Measurements from ENCODE around the gene SRP14. TPM values are rescaled to one million over a fixed set of nuclear protein-coding genes. Genes with fewer than 3 reads are reported as not detected.

Gene SRP14
- total RNA-seq, 2 donors from 2014 or later: 146 to 182 TPM

GRCh38 chr15:40055576-40056293 is 16.8 kb upstream of the SRP14 start:
- Mint-ChIP-seq H3K9me3 (no peaks in the 10 kb centered on the region), H3K27ac (peak overlapping the region in 1 of 2 donors; percentile 77), H3K36me3 (peaks cover 0 to 4% of the 10 kb centered on the region in 2 donors)
- ATAC-seq: peak in 1 of 2 donors; percentile 30
- no peak for DNase-seq (ENCODE audit: low spot score in 2 of 2)

GRCh38 chr15:40054855-40055575 is 16.0 kb upstream of the SRP14 start:
- peaks cover 0 to 3% of the 10 kb centered on the region in 2 donors for H3K9me3 Mint-ChIP-seq
- peak overlapping the region; percentile 77 to 87 for H3K27ac Mint-ChIP-seq
- ATAC-seq: peak; percentile 26 to 63
- peaks cover 0 to 8% of the 10 kb centered on the region in 2 donors for H3K36me3 Mint-ChIP-seq
- no peak for DNase-seq (ENCODE audit: low spot score in 2 of 2)

GRCh38 chr15:40054605-40054854 is 15.5 kb upstream of the SRP14 start:
- Mint-ChIP-seq H3K36me3 (peaks cover 0 to 13% of the 10 kb centered on the region in 2 donors), H3K9me3 (peaks cover 0 to 4% of the 10 kb centered on the region in 2 donors), H3K27ac (peak overlapping the region in 1 of 2 donors; percentile 77)
- peak in 1 of 2 donors; percentile 40 for ATAC-seq
- DNase-seq (ENCODE audit: low spot score in 2 of 2): no peak

GRCh38 chr15:40053831-40054604 is 15.0 kb upstream of the SRP14 start:
- H3K27ac Mint-ChIP-seq: no peak overlapping the region
- DNase-seq (ENCODE audit: low spot score in 2 of 2): no peak
- peaks cover 0 to 18% of the 10 kb centered on the region in 2 donors for H3K36me3 Mint-ChIP-seq

GRCh38 chr15:40053079-40053830 is 14.3 kb upstream of the SRP14 start:
- Mint-ChIP-seq H3K36me3 (peaks cover 0 to 19% of the 10 kb centered on the region in 2 donors), H3K27ac (no peak overlapping the region), H3K9me3 (peaks cover 0 to 9% of the 10 kb centered on the region in 2 donors)
- DNase-seq (ENCODE audit: low spot score in 2 of 2) (no peak), ATAC-seq (peak in 1 of 2 donors; percentile 17)

More at GRCh38 chr15:40053831-40054604, 15.0 kb upstream of the SRP14 start:
- ATAC-seq: peak; percentile 35 to 56
- H3K9me3 Mint-ChIP-seq: peaks cover 0 to 9% of the 10 kb centered on the region in 2 donors

GRCh38 chr15:40052604-40053003 is 13.6 kb upstream of the SRP14 start:
- ATAC-seq: no peak
- DNase-seq (ENCODE audit: low spot score in 2 of 2): no peak
- H3K27ac Mint-ChIP-seq: no peak overlapping the region
- H3K36me3 Mint-ChIP-seq: peaks cover 0 to 19% of the 10 kb centered on the region in 2 donors
- H3K9me3 Mint-ChIP-seq: peaks cover 0 to 9% of the 10 kb centered on the region in 2 donors

- H3K36me3 Mint-ChIP-seq: peaks cover 0 to 19% of the 10 kb centered on the region in 2 donors
- ATAC-seq: no peak
- no peak overlapping the region for H3K27ac Mint-ChIP-seq
- DNase-seq (ENCODE audit: low spot score in 2 of 2): no peak
- peaks cover 0 to 9% of the 10 kb centered on the region in 2 donors for H3K9me3 Mint-ChIP-seq
Measured at GRCh38 chr15:40051616-40052415, 12.8 kb upstream of the SRP14 start.

GRCh38 chr15:40050788-40051470 is 11.9 kb upstream of the SRP14 start:
- ATAC-seq (no peak), DNase-seq (ENCODE audit: low spot score in 2 of 2) (no peak)
- H3K9me3 Mint-ChIP-seq: peaks cover 0 to 9% of the 10 kb centered on the region in 2 donors
- H3K36me3 Mint-ChIP-seq: peaks cover 0 to 19% of the 10 kb centered on the region in 2 donors
- no peak overlapping the region for H3K27ac Mint-ChIP-seq

- Mint-ChIP-seq H3K27ac (peak overlapping the region in 1 of 2 donors; percentile 89), H3K9me3 (peaks cover 0 to 9% of the 10 kb centered on the region in 2 donors), H3K36me3 (peaks cover 0 to 15% of the 10 kb centered on the region in 2 donors)
- DNase-seq (ENCODE audit: low spot score in 2 of 2) (no peak), ATAC-seq (no peak)
Measured at GRCh38 chr15:40048926-40049475, 10.0 kb upstream of the SRP14 start.

GRCh38 chr15:40048211-40048792 is 9.3 kb upstream of the SRP14 start:
- DNase-seq (ENCODE audit: low spot score in 2 of 2) (no peak), ATAC-seq (no peak)
- Mint-ChIP-seq H3K36me3 (peaks cover 0 to 15% of the 10 kb centered on the region in 2 donors), H3K27ac (peak overlapping the region; percentile 89 to 96), H3K9me3 (peaks cover 0 to 9% of the 10 kb centered on the region in 2 donors)

GRCh38 chr15:40047415-40048210 is 8.6 kb upstream of the SRP14 start:
- Mint-ChIP-seq H3K9me3 (peaks cover 0 to 9% of the 10 kb centered on the region in 2 donors), H3K27ac (peak overlapping the region; percentile 89 to 96), H3K36me3 (peaks cover 0 to 15% of the 10 kb centered on the region in 2 donors)
- peak; percentile 64 to 89 for DNase-seq (ENCODE audit: low spot score in 2 of 2)
- peak; percentile 77 to 79 for ATAC-seq

GRCh38 chr15:40046721-40047414 is 7.9 kb upstream of the SRP14 start:
- Mint-ChIP-seq H3K36me3 (peaks cover 0 to 15% of the 10 kb centered on the region in 2 donors), H3K9me3 (peaks cover 0 to 9% of the 10 kb centered on the region in 2 donors), H3K27ac (peak overlapping the region; percentile 89 to 96)
- DNase-seq (ENCODE audit: low spot score in 2 of 2) (peak in 1 of 2 donors; percentile 73), ATAC-seq (peak; percentile 49 to 64)

GRCh38 chr15:40045572-40046217 is 6.7 kb upstream of the SRP14 start:
- DNase-seq (ENCODE audit: low spot score in 2 of 2): no peak
- H3K27ac Mint-ChIP-seq: peak overlapping the region in 1 of 2 donors; percentile 56
- ATAC-seq: no peak
- H3K9me3 Mint-ChIP-seq: peaks cover 0 to 9% of the 10 kb centered on the region in 2 donors
- peaks cover 0 to 15% of the 10 kb centered on the region in 2 donors for H3K36me3 Mint-ChIP-seq

Measured in activated naive CD4-positive, alpha-beta T cell treated with anti-CD3 and anti-CD28 coated beads, Interleukin-2, amount 50 U/mL, for 72 hours (primary cell).